K562 (cell line): ENCODE data around the gene HYOU1. TPM values are rescaled to one million over a fixed set of nuclear protein-coding genes. Genes with fewer than 3 reads are reported as not detected.

Source experiments
- ATAC-seq: fragments of 200-7000 bp; cut with Tn5 transposase; 3 replicates; pipeline ENCODE4 v1.9.1; 2020; ENCODE audit warnings: moderate library complexity
- BruUV-seq: library from RNA; stranded (reverse); fragments of 400-500 nt; replicated peaks from 2 replicates; lab custom pipeline; 2021; lab: Mats Ljungman, UMichigan
- CTCF ChIA-PET: fragments of 300-600 bp; formaldehyde crosslinking; extraction: SDS; loops from one replicate; lab custom pipeline; 2021; ENCODE audit warnings: low intra/inter-chr PET ratio; lab: Yijun Ruan, JAX
- POLR2A ChIA-PET: fragments of 300-600, 350-650 bp; sonication (Branson Sonifier 250); formaldehyde crosslinking; extraction: SDS; loops from one replicate; lab custom pipeline; 2021; ENCODE audit warnings: antibody characterized with exemption, inconsistent platforms; lab: Yijun Ruan, JAX
- DNase-seq, 4 experiments: peaks; one replicate each; pipeline versions ENCODE4 v3.0.0 to v3.0.0-alpha.2; 2011 to 2018; ENCODE audit warnings: low spot score in 3 of 4, mixed read lengths in 3 of 4; ENCODE audit errors: extremely low read depth in 1 of 4
- FAIRE-seq: peaks from 2 replicates; lab custom pipeline; 2011; peaks lifted over from hg19 to GRCh38; lab: Jason Lieb, UNC
- H2AFZ ChIP-seq: 2 replicates; pipeline ENCODE4 v1.6.0; 2011; ENCODE audit warnings: low read depth, low read length, control low read depth, inconsistent platforms
- H3K27ac ChIP-seq: fragments of 200-600 bp; 3 replicates; pipeline ENCODE4 v1.8.0; 2011; ENCODE audit warnings: low read depth, mild to moderate bottlenecking, control low read depth, inconsistent platforms, low read length, moderate library complexity, mixed read lengths; ENCODE audit errors: extremely low read depth
- H3K27me3 ChIP-seq, 2 experiments: fragments of 300-600 bp in 1 of 2; 2 replicates in 1 of 2; 3 replicates in 1 of 2; pipeline versions ENCODE4 v1.6.0 to v1.8.0; 2011; ENCODE audit warnings: inconsistent platforms in 2 of 2, low read length in 2 of 2, mild to moderate bottlenecking in 1 of 2, mixed read lengths in 1 of 2, moderate library complexity in 1 of 2; ENCODE audit not compliant: control insufficient read depth in 2 of 2, insufficient read depth in 2 of 2
- H3K36me3 ChIP-seq: fragments of 300-600 bp; 3 replicates; pipeline ENCODE4 v1.8.0; 2011; ENCODE audit warnings: mild to moderate bottlenecking, low read length, inconsistent platforms; ENCODE audit not compliant: control insufficient read depth, insufficient read depth
- H3K4me1 ChIP-seq, 2 experiments: fragments of 200-600 bp in 1 of 2; replicated peaks in 1 of 2; 2 replicates in 1 of 2; 3 replicates in 1 of 2; pipeline versions ENCODE4 v1.5.1 to v1.8.0; 2011; ENCODE audit warnings: inconsistent platforms in 2 of 2, low read length in 2 of 2, mild to moderate bottlenecking in 1 of 2, mixed read lengths in 1 of 2, moderate library complexity in 1 of 2; ENCODE audit not compliant: control insufficient read depth in 2 of 2, insufficient read depth in 2 of 2
- H3K4me2 ChIP-seq: 2 replicates; pipeline ENCODE4 v1.6.1; 2011; ENCODE audit warnings: low read length, control low read depth, inconsistent platforms, mixed read lengths; ENCODE audit not compliant: insufficient read depth
- H3K4me3 ChIP-seq: fragments of 200-600 bp; sonication (generic), shearing (Covaris generic); 2 replicates; pipeline ENCODE4 v1.5.1; 2016; ENCODE audit warnings: control low read depth, inconsistent platforms
- H3K79me2 ChIP-seq: fragments of 200-600 bp; 3 replicates; pipeline ENCODE4 v1.8.0; 2011; ENCODE audit warnings: low read length, inconsistent platforms; ENCODE audit not compliant: control insufficient read depth, insufficient read depth
- H3K9ac ChIP-seq, 2 experiments: 2 replicates each; pipeline versions ENCODE4 v1.6.0 to v1.6.1; 2011; ENCODE audit warnings: low read depth in 2 of 2, low read length in 2 of 2, control low read depth in 1 of 2, inconsistent platforms in 1 of 2, mild to moderate bottlenecking in 1 of 2, mixed read lengths in 1 of 2; ENCODE audit not compliant: insufficient read depth in 1 of 2
- H3K9me1 ChIP-seq: one replicate; pipeline ENCODE4 v1.6.0; 2011; ENCODE audit warnings: inconsistent platforms, mild to moderate bottlenecking, low read length, moderate library complexity; ENCODE audit not compliant: control insufficient read depth, insufficient read depth
- H3K9me3 ChIP-seq: replicated peaks from 2 replicates; pipeline ENCODE4 v1.5.1; 2011; ENCODE audit warnings: low read depth, low read length, inconsistent platforms; ENCODE audit not compliant: control insufficient read depth, insufficient read depth
- H4K20me1 ChIP-seq: replicated peaks from 2 replicates; pipeline ENCODE4 v1.6.1; 2011; ENCODE audit warnings: low read length, inconsistent platforms, mixed read lengths; ENCODE audit not compliant: control insufficient read depth, insufficient read depth
- ARHGAP35 ChIP-seq: fragments of 450-650 bp; IDR thresholded peaks from 2 replicates; pipeline ENCODE4 v1.6.1; 2018; ENCODE audit not compliant: partially characterized antibody
- CBFA2T3 ChIP-seq: fragments of 450-650 bp; IDR thresholded peaks from 2 replicates; pipeline ENCODE4 v1.6.1; 2017
- FOXK1 ChIP-seq: sonication (generic); formaldehyde crosslinking; IDR thresholded peaks from 2 replicates; pipeline ENCODE4 v1.8.0; 2022; ENCODE audit warnings: missing genetic modification reagents, mild to moderate bottlenecking, borderline replicate concordance
- GTF2F1 ChIP-seq: IDR thresholded peaks from 2 replicates; pipeline ENCODE4 v1.6.1; 2011; ENCODE audit warnings: low read depth, low read length, improper control_type of control experiment
- KAT8 ChIP-seq: fragments of 450-650 bp; IDR thresholded peaks from 2 replicates; pipeline ENCODE4 v1.6.1; 2016; ENCODE audit warnings: low read depth, mild to moderate bottlenecking
- LCOR ChIP-seq: sonication (generic); formaldehyde crosslinking; IDR thresholded peaks from 2 replicates; pipeline ENCODE4 v1.8.0; 2022; ENCODE audit warnings: mild to moderate bottlenecking, missing genetic modification reagents
- RFX7 ChIP-seq: fragments of 250-450 bp; sonication (Bioruptor Pico); IDR thresholded peaks from 2 replicates; pipeline ENCODE4 v1.5.1; 2021; ENCODE audit warnings: mild to moderate bottlenecking
- SMARCA5 ChIP-seq: fragments of 450-650 bp; IDR thresholded peaks from 2 replicates; pipeline ENCODE4 v1.6.1; 2016
- SMARCB1 ChIP-seq: IDR thresholded peaks from 2 replicates; pipeline ENCODE4 v1.6.1; 2011; ENCODE audit warnings: improper control_type of control experiment, low read depth; ENCODE audit not compliant: insufficient read length
- TRIM24 ChIP-seq, 2 experiments: fragments of 450-650 bp; IDR thresholded peaks; 2 replicates each; pipeline ENCODE4 v1.6.1; 2016
- ZC3H4 ChIP-seq: sonication (generic); formaldehyde crosslinking; IDR thresholded peaks from 2 replicates; pipeline ENCODE4 v1.9.0; 2021; ENCODE audit warnings: missing genetic modification reagents, borderline replicate concordance
- ZNF354B ChIP-seq: fragments of 250-450 bp; sonication (Bioruptor Pico); IDR thresholded peaks from 2 replicates; pipeline ENCODE4 v1.4.0; 2020
- ZNF696 ChIP-seq: fragments of 250-450 bp; sonication (Bioruptor Pico); conservative IDR thresholded peaks from 2 replicates; pipeline ENCODE4 v1.4.0; 2020; ENCODE audit warnings: mild to moderate bottlenecking, moderate library complexity
- ZNF717 ChIP-seq: fragments of 250-450 bp; sonication (Bioruptor Pico); IDR thresholded peaks from 2 replicates; pipeline ENCODE4 v1.5.0; 2021
- WGBS: fragments of 100-300 bp; shearing (Covaris generic); methylation state at CpG from one replicate; pipeline ENCODE4 v1.1.6; 2016; ENCODE audit warnings: low coverage, mixed read lengths; ENCODE audit not compliant: insufficient coverage; ENCODE audit errors: missing lambda C conversion rate; 5-methylcytosine and 5-hydroxymethylcytosine counted together
- in situ Hi-C: fragments of 300-500 bp; cut with MboI; formaldehyde crosslinking; loops from 4 replicates; pipeline ENCODE4 v1.15.0; 2018; ENCODE audit warnings: inconsistent platforms, mixed read lengths
- intact Hi-C: fragments of 100-400 bp; cut with micrococcal nuclease; formaldehyde crosslinking; loops from 2 replicates; pipeline ENCODE4 v1.14.2; 2022
- polyA plus RNA-seq, 8 experiments: library from polyadenylated mRNA; depleted of rRNA in 4 of 8; stranded (reverse) in 5 of 8; unstranded in 3 of 8; fragments of >200 nt; fragmentation: Nextera tagmentation in 2 of 8; fragmentation: Illumina TruSeq in 1 of 8; extraction: Ambion mirVana in 2 of 8; extraction: Trizol in 1 of 8; gene quantifications; 2 replicates each; pipeline versions ENCODE4 v1.2.1 to v1.2.3, GENCODE V29; 2011 to 2014; ENCODE audit warnings: inconsistent platforms in 1 of 8, missing spikeins in 1 of 8
- total RNA-seq, 7 experiments: library from RNA; depleted of rRNA in 6 of 7; stranded (reverse); fragments of >200 nt in 6 of 7; fragmentation: Illumina TruSeq in 2 of 7; extraction: Trizol in 2 of 7; gene quantifications; 2 replicates each; pipeline versions ENCODE4 v1.2.1 to v1.2.3, GENCODE V29; 2011 to 2021; ENCODE audit warnings: low replicate concordance in 1 of 7
- TF ChIP-seq, protein P1 (sequence below): fragments of 450-650 bp; formaldehyde crosslinking; IDR thresholded peaks from 2 replicates; pipeline ENCODE4 v1.4.0; 2020; ENCODE audit warnings: mild to moderate bottlenecking, moderate library complexity
- TF ChIP-seq, protein P2 (sequence below): conservative IDR thresholded peaks from 2 replicates; pipeline ENCODE4 v1.6.1; 2011; ENCODE audit warnings: low read depth, mild to moderate bottlenecking, low read length; ENCODE audit not compliant: control insufficient read depth
- TF ChIP-seq, protein P3 (sequence below): sonication (generic); formaldehyde crosslinking; IDR thresholded peaks from 2 replicates; pipeline ENCODE4 v1.8.0; 2022; ENCODE audit warnings: mild to moderate bottlenecking, missing genetic modification reagents
- TF ChIP-seq, protein P4 (sequence below): fragments of 450-650 bp; formaldehyde crosslinking; IDR thresholded peaks from 2 replicates; pipeline ENCODE4 v1.4.0; 2022; ENCODE audit warnings: missing genetic modification characterization

The HYOU1 gene
- total and polyA plus RNA-seq, 9 of the 15 experiments (the other 6 are each of a cell fraction or from before 2014, with no cell fraction given), result 19.5 to 197 (median 128) TPM

DNA sequence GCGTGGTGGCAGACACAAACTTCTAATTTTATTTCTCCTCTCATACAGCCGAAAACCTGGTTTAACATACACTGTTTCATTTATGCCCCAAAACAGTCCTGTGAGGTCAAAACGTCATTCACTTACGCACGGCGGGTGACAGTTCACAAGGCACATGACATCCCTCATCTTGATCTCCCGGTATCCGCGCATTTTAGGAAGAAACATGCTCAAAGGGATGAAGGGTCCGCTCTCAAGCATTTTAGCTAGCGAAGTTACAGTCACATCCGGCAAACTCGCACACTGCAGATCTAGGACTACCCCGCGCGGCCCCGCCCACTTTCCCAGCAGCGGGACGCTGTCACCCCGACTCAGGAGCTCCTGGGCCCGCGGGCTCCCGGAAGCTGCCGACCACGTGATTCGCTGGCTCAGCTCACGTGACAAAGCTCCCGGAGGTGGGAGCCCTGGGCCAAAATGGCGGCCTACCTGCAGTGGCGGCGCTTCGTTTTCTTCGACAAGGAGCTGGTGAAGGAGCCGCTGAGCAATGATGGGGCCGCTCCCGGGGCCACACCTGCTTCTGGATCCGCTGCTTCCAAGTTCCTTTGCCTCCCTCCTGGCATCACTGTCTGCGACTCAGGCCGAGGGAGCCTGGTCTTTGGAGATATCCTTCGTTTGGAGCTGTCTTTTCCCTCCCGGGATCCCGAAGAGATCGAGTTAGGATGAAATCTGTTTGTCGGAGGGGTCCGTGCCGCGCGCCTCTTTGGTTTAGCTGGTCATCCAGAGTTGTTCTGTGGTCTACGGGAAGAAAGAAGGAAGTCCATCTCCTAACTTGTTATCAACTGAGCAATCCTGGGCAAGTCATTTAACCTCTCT, 10.6 kb upstream of the HYOU1 start, which contains the start of gene VPS11:
Gene VPS11 (plus strand): TSS at position 448 of the 852 bp plus-strand sequence. CDS start 6 bp downstream, at position 454.
- intact Hi-C loops, result loop anchor here (1.0 to 2.0 kb wide), 2 partner anchors 17 to 28 kb away; partner anchors contain the start of gene HMBS
- FAIRE-seq (peak; percentile 90), DNase-seq (peak; percentile 93 to 99 (median 96)), ATAC-seq (peak; percentile 94)
- no peaks in the 10 kb centered on the region for H3K9me1 ChIP-seq
- in situ Hi-C loops, result no loop called here
- TSS peak; percentile 82 for BruUV-seq
- H4K20me1 ChIP-seq, result no peaks in the 10 kb centered on the region
- H3K9me3 ChIP-seq, result no peaks in the 10 kb centered on the region
- H2AFZ ChIP-seq, result peak within 1 kb of the TSS; percentile 79
- H3K27me3 ChIP-seq, result no peaks in the 10 kb centered on the region
- peaks cover 15 to 21% of the 10 kb centered on the region in 2 experiments; a peak in 4 of 5 replicates for H3K4me1 ChIP-seq
- peaks cover 46% of the 10 kb centered on the region for H3K79me2 ChIP-seq
- peak within 1 kb of the TSS; percentile 86 for H3K4me2 ChIP-seq
- WGBS, result under 1% methylated on average over 45 of the region's 49 CpGs
- peak within 1 kb of the TSS; percentile 71 for H3K27ac ChIP-seq
- ChIA-PET POLR2A (interaction anchor here (0.6 to 4.0 kb wide), 15 partner anchors 9 to 253 kb away, joined by 3 to 68 read pairs (median 4); partner anchors contain the start of genes HMBS and HYOU1), CTCF (no interaction called here)
- peak within 1 kb of the TSS; percentile 75 to 95 for H3K9ac ChIP-seq
- H3K4me3 ChIP-seq, result peak within 1 kb of the TSS; percentile 57
- peaks cover 39% of the 10 kb centered on the region for H3K36me3 ChIP-seq
- TF ChIP-seq ZC3H4 (no peak), CBFA2T3 (no peak), TRIM24 (IDR thresholded peaks at IDR 0.05) (no peak), KAT8 (no peak), ZNF717 (CRISPR knock-in tag) (no peak), ZNF354B (CRISPR knock-in tag) (no peak), SMARCA5 (no peak), FOXK1 (CRISPR knock-in tag) (0 out of 2 replicates have a peak, but pooled peaks have one; percentile 12), ZNF696 (no peak), ARHGAP35 (no peak), SMARCB1 (no peak), GTF2F1 (no peak), LCOR (CRISPR knock-in tag) (peak; percentile 29; the same call in 1 of the 2 replicates), RFX7 (CRISPR knock-in tag) (no peak)
- TF ChIP-seq, protein P1, sequence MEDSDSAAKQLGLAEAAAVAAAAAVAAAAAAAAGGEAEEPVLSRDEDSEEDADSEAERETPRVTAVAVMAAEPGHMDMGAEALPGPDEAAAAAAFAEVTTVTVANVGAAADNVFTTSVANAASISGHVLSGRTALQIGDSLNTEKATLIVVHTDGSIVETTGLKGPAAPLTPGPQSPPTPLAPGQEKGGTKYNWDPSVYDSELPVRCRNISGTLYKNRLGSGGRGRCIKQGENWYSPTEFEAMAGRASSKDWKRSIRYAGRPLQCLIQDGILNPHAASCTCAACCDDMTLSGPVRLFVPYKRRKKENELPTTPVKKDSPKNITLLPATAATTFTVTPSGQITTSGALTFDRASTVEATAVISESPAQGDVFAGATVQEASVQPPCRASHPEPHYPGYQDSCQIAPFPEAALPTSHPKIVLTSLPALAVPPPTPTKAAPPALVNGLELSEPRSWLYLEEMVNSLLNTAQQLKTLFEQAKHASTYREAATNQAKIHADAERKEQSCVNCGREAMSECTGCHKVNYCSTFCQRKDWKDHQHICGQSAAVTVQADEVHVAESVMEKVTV, result no peak
- TF ChIP-seq, protein P2, sequence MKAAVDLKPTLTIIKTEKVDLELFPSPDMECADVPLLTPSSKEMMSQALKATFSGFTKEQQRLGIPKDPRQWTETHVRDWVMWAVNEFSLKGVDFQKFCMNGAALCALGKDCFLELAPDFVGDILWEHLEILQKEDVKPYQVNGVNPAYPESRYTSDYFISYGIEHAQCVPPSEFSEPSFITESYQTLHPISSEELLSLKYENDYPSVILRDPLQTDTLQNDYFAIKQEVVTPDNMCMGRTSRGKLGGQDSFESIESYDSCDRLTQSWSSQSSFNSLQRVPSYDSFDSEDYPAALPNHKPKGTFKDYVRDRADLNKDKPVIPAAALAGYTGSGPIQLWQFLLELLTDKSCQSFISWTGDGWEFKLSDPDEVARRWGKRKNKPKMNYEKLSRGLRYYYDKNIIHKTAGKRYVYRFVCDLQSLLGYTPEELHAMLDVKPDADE, result peak; percentile 66
- TF ChIP-seq, protein P3, sequence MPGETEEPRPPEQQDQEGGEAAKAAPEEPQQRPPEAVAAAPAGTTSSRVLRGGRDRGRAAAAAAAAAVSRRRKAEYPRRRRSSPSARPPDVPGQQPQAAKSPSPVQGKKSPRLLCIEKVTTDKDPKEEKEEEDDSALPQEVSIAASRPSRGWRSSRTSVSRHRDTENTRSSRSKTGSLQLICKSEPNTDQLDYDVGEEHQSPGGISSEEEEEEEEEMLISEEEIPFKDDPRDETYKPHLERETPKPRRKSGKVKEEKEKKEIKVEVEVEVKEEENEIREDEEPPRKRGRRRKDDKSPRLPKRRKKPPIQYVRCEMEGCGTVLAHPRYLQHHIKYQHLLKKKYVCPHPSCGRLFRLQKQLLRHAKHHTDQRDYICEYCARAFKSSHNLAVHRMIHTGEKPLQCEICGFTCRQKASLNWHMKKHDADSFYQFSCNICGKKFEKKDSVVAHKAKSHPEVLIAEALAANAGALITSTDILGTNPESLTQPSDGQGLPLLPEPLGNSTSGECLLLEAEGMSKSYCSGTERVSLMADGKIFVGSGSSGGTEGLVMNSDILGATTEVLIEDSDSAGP (CRISPR knock-in tag), result no peak
- TF ChIP-seq, protein P4, sequence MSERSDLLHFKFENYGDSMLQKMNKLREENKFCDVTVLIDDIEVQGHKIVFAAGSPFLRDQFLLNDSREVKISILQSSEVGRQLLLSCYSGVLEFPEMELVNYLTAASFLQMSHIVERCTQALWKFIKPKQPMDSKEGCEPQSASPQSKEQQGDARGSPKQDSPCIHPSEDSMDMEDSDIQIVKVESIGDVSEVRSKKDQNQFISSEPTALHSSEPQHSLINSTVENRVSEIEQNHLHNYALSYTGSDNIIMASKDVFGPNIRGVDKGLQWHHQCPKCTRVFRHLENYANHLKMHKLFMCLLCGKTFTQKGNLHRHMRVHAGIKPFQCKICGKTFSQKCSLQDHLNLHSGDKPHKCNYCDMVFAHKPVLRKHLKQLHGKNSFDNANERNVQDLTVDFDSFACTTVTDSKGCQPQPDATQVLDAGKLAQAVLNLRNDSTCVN (CRISPR knock-in tag), result no peak
